Ramos (cell line): ENCODE results near the gene AP1B1.

Experiments used
- in situ Hi-C: fragments of 300-500 bp; cut with MboI; formaldehyde crosslinking; loops from one replicate; pipeline ENCODE4 v1.14.3; 2022; ENCODE audit warnings: low sequenced_read_pairs; ENCODE audit not compliant: unreplicated experiment

The AP1B1 gene

DNA sequence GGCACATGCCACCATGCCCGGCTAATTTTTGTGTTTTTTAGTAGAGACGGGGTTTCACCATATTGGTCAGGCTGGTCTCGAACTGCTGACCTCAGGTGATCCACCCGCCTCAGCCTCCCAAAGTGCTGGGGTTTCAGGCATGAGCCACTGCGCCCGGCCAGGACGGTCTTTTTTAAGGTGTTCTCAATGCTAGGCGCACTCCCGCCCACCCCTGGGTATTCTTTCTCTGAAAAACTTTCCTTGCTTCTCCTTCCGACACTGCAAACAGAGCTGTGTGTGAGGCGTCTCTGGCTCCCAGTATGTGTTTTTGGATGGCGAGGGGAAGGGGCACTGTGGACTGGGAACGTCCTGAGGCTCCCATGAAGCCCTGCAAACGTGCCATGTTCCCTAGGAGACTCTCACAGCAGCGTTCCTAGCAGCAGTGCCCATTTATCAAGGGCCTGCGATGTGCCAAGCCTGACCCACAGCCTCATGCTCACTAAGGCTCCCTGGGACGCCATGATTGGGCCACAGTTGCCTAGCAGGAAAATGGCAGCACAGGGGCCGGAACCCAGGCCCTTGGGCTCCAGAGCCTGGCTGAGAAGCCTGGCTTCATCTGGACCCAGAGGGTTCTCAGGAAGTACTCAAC is 70.4 kb downstream of the AP1B1 start:
- in situ Hi-C loops: no loop called here

DNA sequence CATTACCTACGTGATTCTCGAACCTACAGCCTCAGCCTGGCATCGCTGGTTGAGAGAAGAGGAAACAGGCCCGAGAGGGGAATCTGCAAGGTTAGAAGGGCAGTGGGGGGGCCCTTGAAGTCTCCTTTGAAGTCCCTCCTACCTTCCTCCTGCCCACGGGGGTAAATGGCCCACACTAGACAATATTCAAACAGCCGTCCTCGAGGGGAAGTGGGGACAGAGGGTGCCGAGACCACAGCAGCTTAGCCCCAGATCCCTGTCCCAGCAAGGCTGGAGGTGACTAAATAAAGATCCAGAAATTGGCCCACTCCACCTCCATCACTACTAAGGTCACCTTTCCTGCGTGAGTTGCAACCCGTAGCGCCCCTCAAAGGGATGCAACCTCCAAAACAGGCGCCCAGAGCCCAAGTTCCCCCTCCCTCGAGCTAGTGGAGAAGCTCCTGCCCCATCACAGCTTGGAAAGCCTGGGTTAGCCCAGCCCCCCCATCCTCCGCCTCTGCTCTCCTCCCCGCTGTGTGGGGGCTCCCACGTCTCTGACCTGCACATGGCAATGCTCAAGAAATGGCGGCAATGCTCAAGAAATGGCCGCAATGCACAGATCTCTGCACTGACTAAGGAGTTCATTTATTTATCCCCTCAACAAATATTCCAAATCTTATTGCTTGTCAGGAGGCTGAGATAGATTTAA is 72.1 kb downstream of the AP1B1 start:
- in situ Hi-C loops: no loop called here

GRCh38 chr22:29315286-29316140 is 72.9 kb downstream of the AP1B1 start, which contains the start of gene RASL10A:
TSS of gene RASL10A (minus strand) at chr22:29315697. CDS start at chr22:29315246, 451 bp downstream.
- in situ Hi-C loops: no loop called here

- in situ Hi-C loops: no loop called here
Measured at GRCh38 chr22:29314537-29315285, 73.7 kb downstream of the AP1B1 start.

DNA sequence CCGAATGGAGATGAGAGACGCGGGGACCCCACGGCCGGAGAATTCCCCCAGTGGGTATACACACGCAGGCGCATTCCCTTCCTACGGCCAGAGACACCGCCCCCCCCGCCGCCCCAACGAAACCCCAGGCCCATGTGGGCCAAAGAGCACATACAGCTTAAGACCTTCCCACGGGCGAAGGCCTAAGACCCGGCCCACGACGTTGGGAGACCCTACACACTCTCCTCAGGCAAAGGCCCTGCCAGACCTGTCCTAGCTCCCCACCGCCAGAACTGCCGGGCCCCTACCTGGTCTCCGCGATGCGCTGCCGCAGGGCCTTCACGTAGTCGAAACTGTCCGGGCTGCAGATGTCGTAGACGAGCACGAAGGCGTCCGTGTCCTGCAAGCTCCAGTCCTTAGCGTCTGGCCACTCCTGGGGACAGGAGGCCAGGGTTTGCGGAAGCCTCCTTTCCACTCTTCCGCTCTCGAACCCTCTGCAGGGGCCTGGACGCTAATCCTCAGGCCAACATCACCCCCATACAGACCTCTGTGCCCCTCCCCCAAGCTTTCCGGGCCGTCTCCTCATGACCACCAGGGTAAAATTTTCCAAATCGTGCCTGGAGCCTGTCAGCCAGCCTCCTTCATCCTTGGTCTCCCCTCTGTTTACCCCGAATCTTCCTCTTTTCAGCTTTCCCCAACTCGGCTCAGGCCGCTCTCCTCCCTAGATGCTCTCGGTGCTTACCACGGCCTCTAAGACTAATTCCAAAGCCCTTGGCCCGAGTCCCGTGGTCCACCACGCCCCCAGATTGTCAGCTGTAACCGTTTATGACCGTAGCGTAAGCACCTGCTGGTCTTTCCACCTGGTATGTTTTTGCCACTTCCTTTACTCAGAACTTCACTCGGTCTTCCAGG is 74.5 kb downstream of the AP1B1 start:
- in situ Hi-C loops: no loop called here

DNA sequence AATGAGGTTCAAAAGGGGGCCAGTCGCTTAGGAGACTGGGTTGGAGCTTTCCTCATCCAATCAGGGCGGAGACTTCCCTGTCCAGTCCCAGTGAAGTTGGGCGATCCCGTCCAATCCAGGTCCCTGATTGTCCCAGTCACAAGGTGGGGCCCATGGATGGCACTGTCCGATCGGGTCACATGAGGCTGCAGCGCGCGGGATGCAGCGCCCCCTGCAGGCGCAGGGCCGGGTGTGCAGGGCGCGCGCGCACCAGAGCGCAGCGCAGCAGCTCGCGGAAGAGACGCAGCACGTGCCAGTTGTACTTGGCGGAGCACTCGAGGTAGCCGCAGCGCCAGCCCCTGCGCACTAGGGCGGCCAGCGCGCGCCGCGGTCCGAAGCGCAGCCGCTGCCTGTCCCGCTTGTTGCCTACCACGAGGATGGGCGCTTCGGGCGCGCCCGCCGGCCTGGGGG is 75.2 kb downstream of the AP1B1 start:
- in situ Hi-C loops: no loop called here

GRCh38 chr22:29312218-29313125 is 75.9 kb downstream of the AP1B1 start:
- in situ Hi-C loops: no loop called here

DNA sequence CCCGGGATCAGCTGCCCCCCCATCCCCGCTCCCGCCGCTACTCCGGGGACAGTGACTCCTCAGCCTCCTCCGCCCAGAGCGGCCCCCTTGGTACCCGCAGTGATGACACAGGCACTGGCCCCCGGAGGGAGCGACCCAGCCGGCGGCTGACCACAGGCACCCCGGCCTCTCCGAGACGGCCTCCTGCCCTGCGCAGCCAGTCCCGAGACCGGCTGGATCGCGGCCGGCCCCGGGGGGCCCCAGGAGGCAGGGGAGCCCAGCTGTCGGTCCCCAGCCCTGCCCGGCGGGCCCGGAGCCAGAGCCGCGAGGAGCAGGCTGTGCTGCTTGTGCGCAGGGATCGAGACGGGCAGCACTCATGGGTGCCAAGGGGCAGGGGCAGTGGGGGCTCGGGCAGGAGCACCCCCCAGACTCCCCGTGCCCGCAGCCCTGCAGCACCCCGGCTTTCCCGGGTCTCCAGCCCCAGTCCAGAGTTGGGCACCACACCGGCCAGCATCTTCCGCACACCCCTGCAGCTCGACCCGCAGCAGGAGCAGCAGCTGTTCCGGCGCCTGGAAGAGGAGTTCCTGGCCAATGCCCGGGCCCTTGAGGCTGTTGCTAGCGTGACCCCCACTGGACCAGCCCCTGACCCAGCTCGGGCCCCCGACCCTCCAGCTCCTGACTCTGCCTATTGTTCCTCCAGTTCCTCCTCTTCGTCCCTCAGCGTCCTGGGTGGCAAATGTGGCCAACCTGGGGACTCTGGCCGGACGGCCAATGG is 76.7 kb downstream of the AP1B1 start:
- in situ Hi-C loops: no loop called here

- in situ Hi-C loops: no loop called here
Measured at GRCh38 chr22:29310863-29311339, 77.5 kb downstream of the AP1B1 start.

GRCh38 chr22:29310065-29310862 is 78.1 kb downstream of the AP1B1 start:
- in situ Hi-C loops: no loop called here

DNA sequence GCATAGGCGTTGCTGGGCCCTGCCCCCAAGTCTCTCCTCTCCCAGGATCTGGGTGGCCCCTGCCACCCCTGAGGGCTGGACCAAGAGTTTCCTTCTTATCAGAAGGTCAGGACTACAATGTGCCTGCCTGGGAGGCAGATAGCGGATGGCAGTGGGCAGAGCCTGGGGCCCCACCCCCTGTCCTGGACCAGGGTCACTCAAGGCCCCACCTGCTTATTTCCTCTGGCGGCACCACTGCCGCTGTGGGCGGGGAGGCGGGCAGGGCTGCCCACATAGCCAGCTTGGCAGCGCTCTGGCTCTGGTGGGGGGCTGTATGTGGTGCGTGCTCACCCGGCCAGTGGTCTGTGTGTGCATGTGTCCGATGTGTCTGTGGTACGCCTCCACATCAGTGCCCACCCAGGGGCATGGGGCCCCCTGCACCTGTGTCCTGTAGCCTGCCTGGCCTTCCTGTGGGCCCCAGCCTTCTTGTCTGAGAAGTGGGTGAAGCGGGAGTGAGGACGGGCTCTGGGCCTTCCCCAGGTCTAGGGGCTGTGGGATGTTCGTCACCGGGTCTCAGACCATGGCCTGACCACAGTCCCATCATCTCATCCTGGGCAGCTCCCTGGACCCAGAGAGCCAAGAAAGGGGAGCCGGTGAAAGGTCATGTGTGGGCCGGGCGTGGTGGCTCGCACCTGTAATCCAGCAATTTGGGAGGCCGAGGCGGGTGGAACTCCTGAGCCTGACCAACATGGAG is 78.9 kb downstream of the AP1B1 start:
- in situ Hi-C loops: no loop called here

DNA sequence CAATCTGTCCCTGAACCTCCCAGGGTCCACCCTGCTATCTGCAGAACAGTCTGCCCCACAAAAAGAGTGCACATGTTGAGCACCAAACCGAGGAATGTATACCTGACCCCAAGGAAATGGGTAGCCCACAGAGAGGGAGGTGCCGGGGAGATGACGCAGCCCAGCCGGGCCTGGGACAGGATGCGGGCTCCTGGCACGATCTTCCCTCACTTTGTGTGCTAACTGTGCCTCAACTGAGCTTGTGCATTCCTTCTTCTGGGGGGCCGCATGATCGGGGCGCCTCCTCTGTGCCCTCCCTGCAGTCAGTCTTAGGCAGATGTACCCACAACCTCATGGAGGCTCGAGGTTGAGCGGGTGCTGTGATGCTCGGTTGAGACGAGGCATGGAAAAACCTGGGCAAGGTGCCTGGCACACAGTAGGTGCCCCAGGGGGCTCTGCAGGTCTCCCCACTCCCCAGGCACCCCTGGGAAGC is 79.5 kb downstream of the AP1B1 start:
- in situ Hi-C loops: no loop called here

DNA sequence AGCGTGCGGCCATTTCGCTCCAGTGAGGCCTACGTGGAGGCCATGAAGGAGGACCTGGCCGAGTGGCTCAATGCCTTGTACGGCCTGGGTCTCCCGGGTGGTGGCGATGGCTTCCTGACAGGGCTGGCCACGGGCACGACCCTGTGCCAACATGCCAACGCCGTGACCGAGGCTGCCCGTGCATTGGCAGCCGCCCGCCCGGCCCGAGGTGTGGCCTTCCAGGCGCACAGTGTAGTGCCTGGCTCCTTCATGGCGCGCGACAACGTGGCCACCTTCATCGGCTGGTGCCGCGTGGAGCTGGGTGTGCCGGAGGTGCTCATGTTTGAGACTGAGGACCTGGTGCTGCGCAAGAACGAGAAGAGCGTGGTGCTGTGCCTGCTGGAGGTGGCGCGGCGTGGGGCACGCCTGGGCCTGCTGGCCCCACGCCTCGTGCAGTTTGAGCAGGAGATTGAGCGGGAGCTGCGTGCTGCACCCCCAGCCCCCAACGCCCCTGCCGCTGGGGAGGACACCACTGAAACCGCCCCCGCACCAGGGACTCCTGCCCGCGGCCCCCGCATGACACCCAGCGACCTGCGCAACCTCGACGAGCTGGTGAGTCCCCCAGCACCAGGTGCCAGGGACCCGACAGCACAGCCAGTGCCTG is 80.1 kb downstream of the AP1B1 start:
- in situ Hi-C loops: no loop called here

DNA sequence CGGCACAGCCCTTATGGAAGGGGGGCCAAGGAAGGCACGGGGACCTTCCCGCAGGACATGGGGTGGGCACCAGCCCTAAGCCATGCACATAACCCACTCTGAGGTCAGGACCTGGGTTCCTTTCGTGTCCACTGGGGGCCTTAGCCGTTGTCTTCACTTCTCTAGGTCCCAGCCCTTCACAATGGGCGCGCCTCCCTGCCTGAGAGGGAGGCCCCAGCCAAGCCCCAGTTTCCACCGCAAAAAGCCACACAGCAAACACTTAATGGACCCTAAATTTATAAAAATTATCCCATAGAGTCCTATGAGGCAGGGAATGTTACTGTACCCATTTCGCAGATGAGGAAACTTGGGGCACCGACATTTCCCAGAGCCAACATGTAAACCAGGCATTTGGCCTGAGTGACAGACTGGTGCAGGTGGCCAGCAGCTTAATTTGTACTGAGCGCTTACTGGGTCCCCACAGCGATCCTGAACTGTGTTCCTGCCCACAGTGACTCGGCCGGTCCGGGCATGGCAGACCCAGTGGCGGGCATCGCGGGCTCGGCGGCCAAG is 80.7 kb downstream of the AP1B1 start:
- in situ Hi-C loops: no loop called here
